Measurements from ENCODE around the gene UGT1A9.
A peak's percentile ranks its signal among the peaks of the same experiment; 100 is the strongest.

The UGT1A9 gene

GRCh38 chr2:233794128-233794658 is 122.5 kb downstream of the UGT1A9 start:
- DNase-seq (ENCODE audit: extremely low read depth in 1 of 2, low read depth in 1 of 2) = no peak

- no peak for DNase-seq (ENCODE audit: extremely low read depth in 1 of 2, low read depth in 1 of 2)
Observed at GRCh38 chr2:233795735-233796171, 124.1 kb downstream of the UGT1A9 start.

- no peak for DNase-seq (ENCODE audit: extremely low read depth in 1 of 2, low read depth in 1 of 2)
Observed at GRCh38 chr2:233796254-233796653, 124.6 kb downstream of the UGT1A9 start.

GRCh38 chr2:233798335-233799086 is 126.8 kb downstream of the UGT1A9 start:
- DNase-seq (ENCODE audit: extremely low read depth in 1 of 2, low read depth in 1 of 2) = no peak

- no peak for DNase-seq (ENCODE audit: extremely low read depth in 1 of 2, low read depth in 1 of 2)
Observed at GRCh38 chr2:233799087-233799665, 127.5 kb downstream of the UGT1A9 start.

GRCh38 chr2:233799716-233800115 is 128.0 kb downstream of the UGT1A9 start:
- no peak for DNase-seq (ENCODE audit: extremely low read depth in 1 of 2, low read depth in 1 of 2)

GRCh38 chr2:233800208-233800607 is 128.5 kb downstream of the UGT1A9 start:
- DNase-seq (ENCODE audit: extremely low read depth in 1 of 2, low read depth in 1 of 2) = no peak

- DNase-seq (ENCODE audit: extremely low read depth in 1 of 2, low read depth in 1 of 2) = peak in 1 of 2 donors; percentile 21
Observed at GRCh38 chr2:233801357-233802131, 129.8 kb downstream of the UGT1A9 start.

GRCh38 chr2:233802132-233802815 is 130.6 kb downstream of the UGT1A9 start:
- DNase-seq (ENCODE audit: extremely low read depth in 1 of 2, low read depth in 1 of 2) = no peak

- DNase-seq (ENCODE audit: extremely low read depth in 1 of 2, low read depth in 1 of 2) = no peak
Observed at GRCh38 chr2:233803292-233803911, 131.7 kb downstream of the UGT1A9 start.

GRCh38 chr2:233803994-233804393 is 132.3 kb downstream of the UGT1A9 start:
- no peak for DNase-seq (ENCODE audit: extremely low read depth in 1 of 2, low read depth in 1 of 2)

GRCh38 chr2:233807215-233807865 is 135.6 kb downstream of the UGT1A9 start:
- no peak for DNase-seq (ENCODE audit: extremely low read depth in 1 of 2, low read depth in 1 of 2)

GRCh38 chr2:233807966-233808935 is 136.6 kb downstream of the UGT1A9 start:
- no peak for DNase-seq (ENCODE audit: extremely low read depth in 1 of 2, low read depth in 1 of 2)

- no peak for DNase-seq (ENCODE audit: extremely low read depth in 1 of 2, low read depth in 1 of 2)
Observed at GRCh38 chr2:233810385-233810784, 138.7 kb downstream of the UGT1A9 start.

- DNase-seq (ENCODE audit: extremely low read depth in 1 of 2, low read depth in 1 of 2) = no peak
Observed at GRCh38 chr2:233811087-233811486, 139.4 kb downstream of the UGT1A9 start.

GRCh38 chr2:233811732-233812131 is 140.0 kb downstream of the UGT1A9 start:
- no peak for DNase-seq (ENCODE audit: extremely low read depth in 1 of 2, low read depth in 1 of 2)

GRCh38 chr2:233813236-233814055 is 141.7 kb downstream of the UGT1A9 start:
- DNase-seq (ENCODE audit: extremely low read depth in 1 of 2, low read depth in 1 of 2) = no peak

Data from stimulated activated CD8-positive, alpha-beta memory T cell treated with anti-CD3 and anti-CD28 coated beads, Interleukin-7, amount 100 ng/mL, for 48 hours (primary cell).